Measurements from ENCODE around the gene GHRH.

GRCh38 chr20:37271421-37271768 is 9.8 kb upstream of the GHRH start:
- TF ChIP-seq POLR2A (IDR thresholded peaks at IDR 0.05) (no peak), CTCF (IDR thresholded peaks at IDR 0.05) (no peak)
